Activated T-helper 17 cell treated with anti-CD3 and anti-CD28 coated beads, Interleukin-2, amount 50 U/mL, for 72 hours (primary cell): Measurements from ENCODE around the gene ZMAT3. TPM values are rescaled to one million over a fixed set of nuclear protein-coding genes. Genes with fewer than 3 reads are reported as not detected.

Source experiments
- ATAC-seq: fragments of 150-1000 bp; cut with Tn5 transposase; replicated peaks from 2 replicates; pipeline ENCODE4 v1.10.0; 2021; ENCODE audit warnings: mild to moderate bottlenecking, moderate library complexity
- H3K27ac Mint-ChIP-seq: one replicate; pipeline ENCODE4 v1.8.0; 2022; ENCODE audit warnings: mixed read lengths
- H3K27me3 Mint-ChIP-seq: one replicate; pipeline ENCODE4 v1.8.0; 2022; ENCODE audit warnings: mixed read lengths
- H3K36me3 Mint-ChIP-seq: one replicate; pipeline ENCODE4 v1.8.0; 2022; ENCODE audit warnings: low read depth, mild to moderate bottlenecking, mixed read lengths
- H3K4me1 Mint-ChIP-seq: one replicate; pipeline ENCODE4 v1.8.0; 2022; ENCODE audit warnings: mixed read lengths
- H3K4me3 Mint-ChIP-seq: one replicate; pipeline ENCODE4 v1.8.0; 2022; ENCODE audit warnings: mild to moderate bottlenecking, mixed read lengths
- H3K9me3 Mint-ChIP-seq: one replicate; pipeline ENCODE4 v1.8.0; 2022; ENCODE audit warnings: mixed read lengths
- total RNA-seq, 2 donors: library from RNA; stranded (reverse); gene quantifications; one replicate each; pipeline ENCODE4 v1.2.3, GENCODE V29; 2022

Gene ZMAT3
- total RNA-seq, 2 donors from 2014 or later: 20.4 to 25.3 TPM

DNA sequence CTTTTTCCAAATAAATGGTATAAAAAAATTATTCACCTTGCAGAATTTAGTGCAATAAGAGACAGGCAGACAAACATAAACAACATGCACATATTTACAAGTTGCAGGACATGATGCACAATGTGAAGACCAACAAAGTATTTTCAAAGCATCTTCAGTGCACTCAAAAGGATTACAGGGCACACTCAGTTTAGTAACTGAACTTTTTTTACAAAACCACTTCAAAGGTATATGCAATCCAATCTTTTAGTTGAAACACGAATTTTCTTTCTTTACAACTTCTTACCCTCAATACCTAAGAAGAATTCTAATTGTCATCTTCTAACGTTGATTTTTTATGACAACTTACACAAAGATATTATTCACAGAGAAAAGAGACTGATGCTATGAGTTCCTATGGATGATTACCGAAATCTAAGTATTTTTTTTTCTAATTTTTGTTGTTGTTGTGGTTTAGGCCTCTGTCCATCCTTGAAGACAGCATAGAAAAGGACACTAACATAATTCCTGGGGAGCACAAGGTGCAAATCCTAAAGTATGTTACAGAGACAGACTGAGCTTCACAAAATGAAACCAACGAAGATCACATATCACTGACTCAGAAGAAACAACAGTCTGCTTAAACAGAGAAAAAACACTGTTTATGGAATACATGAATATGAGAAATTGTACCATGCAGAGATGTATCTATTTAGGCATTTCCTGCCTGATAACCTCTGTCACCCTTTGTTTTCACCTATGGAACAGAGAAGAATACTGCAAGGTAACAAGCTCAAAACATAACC lies 50.3 kb downstream of the ZMAT3 start:
- Mint-ChIP-seq H3K9me3 (no peaks in the 10 kb centered on the region), H3K27me3 (no peaks in the 10 kb centered on the region), H3K27ac (peak overlapping the region; percentile 71), H3K4me1 (peaks cover 18% of the 10 kb centered on the region), H3K4me3 (peak overlapping the region; percentile 65), H3K36me3 (peaks cover 17% of the 10 kb centered on the region)
- ATAC-seq: peak; percentile 46

DNA sequence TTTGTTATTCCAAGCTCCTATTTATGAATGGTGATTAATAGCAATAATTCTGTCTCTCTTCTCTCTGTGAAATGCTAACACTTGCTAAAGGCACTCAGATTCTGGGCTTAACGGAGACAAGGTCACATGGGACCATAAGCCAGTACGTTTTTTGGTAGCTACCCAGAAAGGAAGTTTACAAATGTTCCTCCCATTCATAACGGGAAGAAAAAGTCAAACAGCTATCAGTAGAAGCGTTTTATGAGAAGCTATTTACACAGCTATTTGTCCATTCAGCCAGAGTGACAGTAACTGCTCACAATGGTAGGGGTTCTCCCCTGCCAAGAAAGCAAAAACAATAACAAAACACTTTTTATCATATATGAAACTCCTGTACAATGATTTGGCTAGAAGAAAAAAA lies 51.5 kb downstream of the ZMAT3 start:
- Mint-ChIP-seq H3K4me3 (peak overlapping the region; percentile 65), H3K9me3 (no peaks in the 10 kb centered on the region), H3K27ac (no peak overlapping the region), H3K4me1 (peaks cover 25% of the 10 kb centered on the region), H3K27me3 (no peaks in the 10 kb centered on the region), H3K36me3 (peaks cover 17% of the 10 kb centered on the region)
- ATAC-seq: no peak

DNA sequence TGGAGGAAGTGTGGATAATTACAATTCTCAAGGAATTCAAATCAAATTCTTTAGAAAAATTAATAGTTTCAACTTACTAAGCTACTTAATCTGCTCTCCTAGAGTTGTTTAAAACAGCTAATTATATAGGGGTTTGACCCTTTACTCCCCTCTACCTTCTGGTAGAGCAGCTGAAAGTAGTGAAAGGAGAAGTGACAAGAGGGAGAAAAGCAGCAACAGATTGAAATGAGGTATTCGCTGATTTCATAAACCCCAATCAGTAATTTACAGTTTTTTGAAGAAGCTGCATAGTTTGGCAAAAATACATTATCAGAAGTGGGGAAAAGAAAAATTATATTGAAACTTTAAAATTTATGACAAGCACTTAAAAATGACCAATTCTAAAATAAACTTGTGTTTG lies 52.8 kb downstream of the ZMAT3 start:
- Mint-ChIP-seq H3K4me3 (no peak overlapping the region), H3K4me1 (peaks cover 25% of the 10 kb centered on the region), H3K9me3 (no peaks in the 10 kb centered on the region), H3K36me3 (peaks cover 6% of the 10 kb centered on the region), H3K27me3 (no peaks in the 10 kb centered on the region), H3K27ac (no peak overlapping the region)
- no peak for ATAC-seq

DNA sequence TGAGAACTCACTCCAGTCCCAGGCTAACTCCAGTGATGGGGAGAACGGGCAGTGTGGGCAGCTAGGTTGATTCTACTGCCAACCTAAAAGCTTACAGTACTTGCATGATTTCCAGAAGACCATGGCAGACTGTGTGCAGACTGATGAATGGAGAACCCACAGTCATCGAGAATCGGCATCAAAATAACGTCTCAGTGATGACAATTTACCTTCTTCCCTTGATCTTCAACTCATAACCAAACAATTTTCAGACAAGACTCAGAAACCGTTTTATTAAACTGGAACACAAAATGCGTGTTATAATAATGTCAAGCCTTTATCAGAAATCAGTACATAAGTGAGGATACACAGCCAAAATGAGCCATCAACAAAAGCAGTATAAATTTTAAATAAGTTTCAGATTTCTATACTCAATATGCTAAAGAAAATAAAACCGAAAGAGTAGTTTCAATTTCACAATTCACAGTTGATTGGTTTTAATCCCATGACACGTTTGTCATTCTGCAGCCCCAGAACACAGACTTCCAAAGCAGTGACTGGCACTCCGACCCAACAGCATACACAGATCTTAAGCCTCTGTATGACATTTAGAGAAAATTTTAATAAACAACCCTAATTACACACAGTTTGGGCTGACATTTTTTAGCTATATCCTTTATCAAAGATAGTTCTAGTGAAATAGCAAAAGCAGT lies 54.5 kb downstream of the ZMAT3 start:
- peaks cover 25% of the 10 kb centered on the region for H3K4me1 Mint-ChIP-seq
- peak overlapping the region; percentile 69 for H3K4me3 Mint-ChIP-seq
- H3K27ac Mint-ChIP-seq: peak overlapping the region; percentile 52
- H3K36me3 Mint-ChIP-seq: peaks cover 5% of the 10 kb centered on the region
- no peaks in the 10 kb centered on the region for H3K9me3 Mint-ChIP-seq
- no peaks in the 10 kb centered on the region for H3K27me3 Mint-ChIP-seq
- peak; percentile 72 for ATAC-seq

DNA sequence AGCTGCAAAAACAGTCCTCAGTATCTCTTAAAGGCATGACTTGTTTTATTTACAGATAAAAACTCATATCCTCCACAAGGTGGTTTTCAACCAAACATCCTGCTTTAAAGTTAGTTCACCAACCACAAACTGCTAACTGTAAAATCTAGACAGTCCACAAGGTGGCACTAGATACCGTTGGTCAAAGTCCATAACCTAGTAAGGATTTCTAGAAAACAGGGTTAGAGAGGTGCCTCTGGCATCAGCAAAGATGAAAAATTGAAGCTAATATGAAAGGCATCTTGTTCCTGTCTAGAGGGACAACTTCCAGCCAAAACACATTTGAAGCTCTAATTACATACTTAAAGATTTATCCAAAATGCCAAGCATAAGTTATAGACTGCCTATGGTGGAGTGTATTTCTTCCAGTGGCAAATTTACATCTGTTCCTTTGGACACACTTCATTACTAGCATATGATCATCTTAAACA lies 56.0 kb downstream of the ZMAT3 start:
- Mint-ChIP-seq H3K4me3 (peak overlapping the region; percentile 38), H3K27me3 (no peaks in the 10 kb centered on the region), H3K9me3 (no peaks in the 10 kb centered on the region), H3K4me1 (peaks cover 15% of the 10 kb centered on the region), H3K36me3 (peaks cover 5% of the 10 kb centered on the region), H3K27ac (peak overlapping the region; percentile 66)
- ATAC-seq: peak; percentile 78

DNA sequence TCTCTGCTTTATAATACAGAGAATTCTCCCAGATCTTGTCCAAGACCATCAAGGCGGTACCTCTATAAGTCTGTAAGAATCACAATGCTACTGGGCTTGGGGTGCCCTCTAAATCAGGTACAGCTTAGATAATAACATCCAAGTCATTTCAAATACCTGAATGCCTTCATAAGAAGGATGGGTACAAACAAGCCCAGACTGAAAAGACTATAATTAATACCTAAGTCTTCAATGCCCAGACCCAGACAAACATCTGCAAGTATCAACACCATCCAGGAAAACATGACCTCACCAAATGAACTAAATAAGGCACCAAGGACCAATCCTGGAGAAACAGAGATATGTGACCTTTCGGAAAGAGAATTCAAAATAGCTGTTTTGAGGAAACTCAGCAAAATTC lies 65.9 kb downstream of the ZMAT3 start:
- no peaks in the 10 kb centered on the region for H3K27me3 Mint-ChIP-seq
- no peak overlapping the region for H3K4me3 Mint-ChIP-seq
- H3K36me3 Mint-ChIP-seq: no peaks in the 10 kb centered on the region
- H3K27ac Mint-ChIP-seq: no peak overlapping the region
- H3K4me1 Mint-ChIP-seq: no peaks in the 10 kb centered on the region
- ATAC-seq: no peak
- no peaks in the 10 kb centered on the region for H3K9me3 Mint-ChIP-seq

DNA sequence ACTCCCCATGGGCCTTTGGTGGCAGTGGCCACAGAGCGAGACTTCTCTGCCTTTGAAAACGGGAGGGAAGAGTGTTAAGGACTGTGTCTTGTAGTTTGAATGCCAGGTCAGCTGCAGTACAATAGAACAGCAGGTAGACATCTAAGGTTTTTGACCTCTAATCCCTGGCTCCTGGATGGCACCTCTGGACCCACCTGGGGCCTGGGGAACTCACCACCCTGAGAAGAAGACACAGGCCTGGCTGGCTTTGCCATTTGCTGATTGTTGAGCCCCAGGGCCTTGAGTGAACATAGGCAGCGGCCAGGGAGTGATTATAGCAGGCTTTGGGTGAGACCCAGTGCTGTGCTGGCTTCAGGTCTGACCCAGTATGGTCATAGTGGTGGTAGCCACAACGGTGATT lies 66.4 kb downstream of the ZMAT3 start:
- no peak for ATAC-seq
- H3K27me3 Mint-ChIP-seq: no peaks in the 10 kb centered on the region
- no peaks in the 10 kb centered on the region for H3K9me3 Mint-ChIP-seq
- H3K4me3 Mint-ChIP-seq: no peak overlapping the region
- no peak overlapping the region for H3K27ac Mint-ChIP-seq
- H3K36me3 Mint-ChIP-seq: no peaks in the 10 kb centered on the region
- peaks cover under 1% of the 10 kb centered on the region for H3K4me1 Mint-ChIP-seq

DNA sequence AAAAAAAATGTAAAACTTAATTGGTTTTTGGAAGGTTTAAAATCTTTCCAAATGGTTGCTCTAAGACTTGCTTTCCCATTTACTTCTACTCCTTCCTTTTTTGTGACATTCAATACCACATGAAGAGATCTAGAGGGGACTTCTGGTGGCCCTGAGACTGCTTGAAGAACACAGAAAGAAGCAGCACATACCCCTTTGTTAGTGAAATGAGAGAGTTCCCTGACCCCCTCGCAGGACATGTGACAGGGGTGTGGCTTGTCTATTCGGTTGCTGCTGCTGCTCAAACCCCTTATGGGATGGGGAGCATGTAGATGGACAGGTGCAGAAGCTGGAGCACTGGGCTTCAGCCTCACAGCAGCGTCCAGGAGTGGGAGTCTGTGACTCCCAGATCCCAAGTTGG lies 71.0 kb downstream of the ZMAT3 start:
- Mint-ChIP-seq H3K27ac (peak overlapping the region; percentile 77), H3K36me3 (no peaks in the 10 kb centered on the region), H3K9me3 (no peaks in the 10 kb centered on the region), H3K27me3 (no peaks in the 10 kb centered on the region), H3K4me3 (no peak overlapping the region), H3K4me1 (peaks cover 5% of the 10 kb centered on the region)
- ATAC-seq: no peak

DNA sequence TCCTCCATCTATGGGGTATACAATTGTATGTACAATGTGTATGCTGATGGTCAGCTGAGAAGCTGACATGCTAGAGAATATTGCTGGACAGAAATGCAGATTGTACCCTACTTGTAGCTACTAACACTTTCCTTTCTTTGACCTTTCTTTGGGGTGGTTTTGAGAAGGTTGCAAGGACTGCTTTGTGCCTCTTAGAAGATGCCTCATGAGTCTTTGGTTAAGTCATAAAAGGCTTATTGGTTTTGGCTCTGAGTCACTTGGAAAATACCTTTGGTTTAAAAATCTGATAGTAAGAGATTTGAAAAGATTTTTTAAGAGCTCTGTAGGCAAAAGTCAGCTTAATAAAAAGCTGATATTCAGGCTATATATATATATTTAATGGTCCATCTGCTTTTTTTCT lies 71.5 kb downstream of the ZMAT3 start:
- H3K27me3 Mint-ChIP-seq: no peaks in the 10 kb centered on the region
- no peaks in the 10 kb centered on the region for H3K36me3 Mint-ChIP-seq
- peak overlapping the region; percentile 77 for H3K27ac Mint-ChIP-seq
- peak; percentile 98 for ATAC-seq
- H3K9me3 Mint-ChIP-seq: no peaks in the 10 kb centered on the region
- H3K4me3 Mint-ChIP-seq: peak overlapping the region; percentile 30
- peaks cover 5% of the 10 kb centered on the region for H3K4me1 Mint-ChIP-seq

DNA sequence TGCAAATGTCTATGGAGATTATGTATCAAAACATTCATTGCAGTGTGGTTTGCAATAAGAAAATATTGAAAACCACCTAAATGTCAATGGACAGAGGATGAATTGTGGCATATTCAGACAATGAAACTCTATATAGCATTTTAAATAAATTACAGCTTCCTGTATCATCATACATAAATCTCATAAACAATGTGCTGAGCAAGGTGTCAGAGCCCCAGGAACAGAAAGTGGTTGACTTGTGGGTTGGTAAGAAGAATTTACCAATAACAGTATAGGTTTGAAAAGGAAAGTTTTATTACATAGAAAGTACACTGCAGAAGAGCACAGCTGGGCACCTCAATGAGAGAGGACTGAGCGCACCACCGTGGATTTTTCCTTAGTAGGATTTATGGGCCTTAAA lies 75.2 kb downstream of the ZMAT3 start:
- H3K9me3 Mint-ChIP-seq: no peaks in the 10 kb centered on the region
- peaks cover 5% of the 10 kb centered on the region for H3K36me3 Mint-ChIP-seq
- ATAC-seq: no peak
- H3K27ac Mint-ChIP-seq: no peak overlapping the region
- H3K4me3 Mint-ChIP-seq: no peak overlapping the region
- no peaks in the 10 kb centered on the region for H3K27me3 Mint-ChIP-seq
- peaks cover 5% of the 10 kb centered on the region for H3K4me1 Mint-ChIP-seq

DNA sequence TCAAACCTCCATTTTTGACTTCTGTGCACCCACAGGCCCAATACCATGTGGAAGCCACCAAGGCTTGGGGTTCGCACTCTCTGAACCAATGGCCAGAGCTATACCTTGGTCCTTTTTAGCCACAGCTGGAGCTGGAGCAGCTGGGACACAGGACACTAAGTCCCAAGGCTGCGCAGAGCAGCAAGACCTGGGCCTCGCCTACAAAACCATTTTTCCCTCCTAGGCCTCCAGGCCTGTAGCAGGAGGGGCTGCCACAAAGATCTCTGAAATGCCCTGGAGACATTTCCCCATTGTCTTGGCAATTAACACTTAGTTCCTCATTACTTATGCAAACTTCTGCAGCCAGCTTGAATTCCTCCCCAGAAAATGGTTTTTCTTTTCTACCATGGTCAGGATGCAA lies 81.3 kb downstream of the ZMAT3 start:
- Mint-ChIP-seq H3K27ac (no peak overlapping the region), H3K9me3 (peaks cover 16% of the 10 kb centered on the region), H3K36me3 (peaks cover 39% of the 10 kb centered on the region), H3K27me3 (no peaks in the 10 kb centered on the region), H3K4me3 (no peak overlapping the region), H3K4me1 (no peaks in the 10 kb centered on the region)
- ATAC-seq: no peak

DNA sequence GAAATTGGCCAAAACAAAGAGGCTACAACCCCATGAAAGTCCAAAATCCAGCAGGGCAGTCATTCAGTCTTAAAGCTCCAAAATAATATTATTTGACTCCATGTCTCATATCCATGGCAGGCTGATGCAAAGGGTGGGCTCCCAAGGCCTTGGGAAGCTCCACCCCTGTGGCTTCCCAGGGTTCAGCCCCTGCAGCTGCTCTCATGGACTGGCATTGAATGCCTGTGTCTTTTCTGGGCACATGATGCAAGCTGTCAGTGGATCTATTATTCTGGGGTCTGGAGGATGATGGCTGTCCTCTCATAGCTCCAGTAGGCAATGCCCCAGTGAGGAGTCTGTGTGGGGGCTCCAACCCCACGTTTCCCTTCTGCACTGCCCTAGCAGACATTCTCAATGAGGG lies 81.8 kb downstream of the ZMAT3 start:
- Mint-ChIP-seq H3K36me3 (peaks cover 41% of the 10 kb centered on the region), H3K4me1 (no peaks in the 10 kb centered on the region), H3K27ac (no peak overlapping the region)

DNA sequence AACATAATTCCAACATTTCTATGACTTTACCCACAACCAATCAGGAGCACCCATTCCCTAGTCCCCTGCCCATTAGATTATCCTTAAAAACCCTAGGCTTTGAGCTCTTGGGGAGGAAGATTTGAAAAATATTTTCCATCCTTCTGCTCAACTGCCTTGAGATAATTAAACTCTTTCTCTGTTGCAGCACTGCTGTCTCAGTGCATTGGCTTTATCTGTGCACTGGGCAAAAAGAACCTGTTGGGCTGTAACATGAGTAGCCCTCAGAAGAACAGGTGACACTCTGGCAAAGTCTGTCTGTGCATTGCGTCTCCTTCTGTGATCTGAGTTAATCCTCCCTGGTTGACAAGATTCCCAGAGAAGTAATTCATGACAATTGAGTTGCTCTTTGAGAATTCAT lies 83.9 kb downstream of the ZMAT3 start:
- no peaks in the 10 kb centered on the region for H3K4me1 Mint-ChIP-seq
- no peaks in the 10 kb centered on the region for H3K27me3 Mint-ChIP-seq
- no peak overlapping the region for H3K4me3 Mint-ChIP-seq
- no peak overlapping the region for H3K27ac Mint-ChIP-seq
- ATAC-seq: no peak
- H3K36me3 Mint-ChIP-seq: peaks cover 41% of the 10 kb centered on the region
- peaks cover 16% of the 10 kb centered on the region for H3K9me3 Mint-ChIP-seq

More for the DNA sequence above, 81.8 kb downstream of the ZMAT3 start:
- no peaks in the 10 kb centered on the region for H3K27me3 Mint-ChIP-seq
- H3K4me3 Mint-ChIP-seq: no peak overlapping the region
- peaks cover 16% of the 10 kb centered on the region for H3K9me3 Mint-ChIP-seq
- no peak for ATAC-seq

DNA sequence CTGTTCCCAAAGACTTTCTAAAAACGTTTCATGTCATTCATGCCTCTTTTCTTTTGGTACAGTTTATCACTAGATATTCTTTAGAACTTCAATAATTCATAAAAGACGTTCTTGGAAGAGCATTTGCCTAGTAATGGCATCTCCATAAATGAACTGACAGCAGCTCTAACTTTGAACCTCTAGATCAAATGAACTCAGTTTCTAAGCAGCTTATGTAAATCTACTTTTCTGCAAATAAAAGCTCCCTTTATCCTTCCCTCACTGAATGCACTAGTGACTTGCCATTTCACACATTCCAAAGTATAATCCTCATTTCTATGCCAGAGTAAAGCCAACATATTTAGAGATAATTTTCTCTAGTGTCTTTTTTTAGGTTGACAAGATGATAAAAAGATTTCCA lies 85.2 kb downstream of the ZMAT3 start:
- Mint-ChIP-seq H3K9me3 (peaks cover 16% of the 10 kb centered on the region), H3K4me3 (no peak overlapping the region), H3K4me1 (no peaks in the 10 kb centered on the region), H3K27ac (no peak overlapping the region), H3K27me3 (no peaks in the 10 kb centered on the region), H3K36me3 (peaks cover 36% of the 10 kb centered on the region)
- ATAC-seq: no peak

DNA sequence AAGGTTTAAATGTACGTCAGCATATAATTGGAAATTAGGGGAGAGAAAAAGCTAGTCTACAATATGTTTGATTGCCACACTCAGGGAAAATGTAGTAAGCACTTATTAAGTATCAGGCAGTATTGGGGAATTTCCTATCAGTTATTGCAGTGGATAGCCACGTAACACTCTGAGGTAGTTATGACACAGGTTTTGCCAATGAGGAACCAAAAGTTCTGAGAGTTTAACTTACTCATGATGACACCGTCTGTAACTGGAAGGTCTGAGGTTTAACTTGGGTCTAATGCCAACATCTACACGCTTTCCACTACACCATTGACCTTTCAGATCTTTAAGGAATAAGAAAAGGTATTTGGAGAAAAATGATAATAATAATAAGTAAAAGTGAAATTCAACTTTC lies 89.5 kb downstream of the ZMAT3 start:
- Mint-ChIP-seq H3K9me3 (no peaks in the 10 kb centered on the region), H3K36me3 (peaks cover 14% of the 10 kb centered on the region), H3K4me3 (no peak overlapping the region), H3K27me3 (no peaks in the 10 kb centered on the region), H3K4me1 (no peaks in the 10 kb centered on the region), H3K27ac (no peak overlapping the region)
- peak; percentile 83 for ATAC-seq
